Fibroblast of lung (primary cell): ENCODE data around the gene WDR55. TPM values are rescaled to one million over a fixed set of nuclear protein-coding genes. Genes with fewer than 3 reads are reported as not detected.
A peak's percentile ranks its signal among the peaks of the same experiment; 100 is the strongest.
"Not testable (repeated sequence)": the region's sequence is repeated elsewhere in the genome, so short reads cannot be mapped to it uniquely, and the experiment has no call there.

Experiments
- DNase-seq, 2 donors: peaks; one replicate each; pipeline versions ENCODE4 v3.0.0 to v3.0.0-alpha.2; 2010; ENCODE audit warnings: low read depth in 2 of 2
- H2AFZ ChIP-seq: 2 replicates; pipeline ENCODE4 v1.5.1; 2012; ENCODE audit warnings: low read length, control low read depth, inconsistent platforms
- H3K27ac ChIP-seq: 2 replicates; pipeline ENCODE4 v1.5.1; 2011; ENCODE audit warnings: low read length, control low read depth; ENCODE audit not compliant: insufficient read depth
- H3K27me3 ChIP-seq: 2 replicates; pipeline ENCODE4 v1.5.1; 2011; ENCODE audit warnings: mild to moderate bottlenecking, low read length; ENCODE audit not compliant: control insufficient read depth, insufficient read depth
- H3K36me3 ChIP-seq: 2 replicates; pipeline ENCODE4 v1.5.1; 2011; ENCODE audit warnings: low read length; ENCODE audit not compliant: control insufficient read depth, insufficient read depth
- H3K4me1 ChIP-seq: 2 replicates; pipeline ENCODE4 v1.5.1; 2011; ENCODE audit warnings: low read length; ENCODE audit not compliant: control insufficient read depth, insufficient read depth; ENCODE audit errors: extremely low read depth
- H3K4me2 ChIP-seq: 2 replicates; pipeline ENCODE4 v1.5.1; 2011; ENCODE audit warnings: low read length, control low read depth; ENCODE audit not compliant: insufficient read depth; ENCODE audit errors: extremely low read depth
- H3K4me3 ChIP-seq, 4 experiments: fragments of 200-600 bp in 1 of 4; sonication (generic) in 1 of 4; replicated peaks in 1 of 4; 2 replicates each; pipeline ENCODE4 v1.5.1; 2011 to 2016; ENCODE audit warnings: low read length in 4 of 4, low read depth in 3 of 4, mild to moderate bottlenecking in 3 of 4, control low read depth in 2 of 4, inconsistent platforms in 1 of 4, mixed read lengths in 1 of 4; ENCODE audit not compliant: insufficient read depth in 1 of 4; ENCODE audit errors: control extremely low read depth in 1 of 4
- H3K79me2 ChIP-seq: 2 replicates; pipeline ENCODE4 v1.5.1; 2012; ENCODE audit warnings: mild to moderate bottlenecking, low read length, inconsistent platforms; ENCODE audit not compliant: control insufficient read depth, insufficient read depth
- H3K9ac ChIP-seq: 2 replicates; pipeline ENCODE4 v1.5.1; 2011; ENCODE audit warnings: mild to moderate bottlenecking, low read length, control low read depth; ENCODE audit not compliant: insufficient read depth
- H3K9me3 ChIP-seq: 2 replicates; pipeline ENCODE4 v1.5.1; 2012; ENCODE audit warnings: low read depth, low read length; ENCODE audit not compliant: control insufficient read depth, insufficient read depth
- H4K20me1 ChIP-seq: 2 replicates; pipeline ENCODE4 v1.5.1; 2011; ENCODE audit warnings: low read length; ENCODE audit not compliant: control insufficient read depth, insufficient read depth; ENCODE audit errors: extremely low read depth
- CTCF ChIP-seq, 2 donors: IDR thresholded peaks in 1 of 2; conservative IDR thresholded peaks in 1 of 2; 1 replicate in 1 of 2; 2 replicates in 1 of 2; pipeline ENCODE4 v1.5.1; 2011 to 2012; ENCODE audit warnings: low read length in 2 of 2, control low read depth in 1 of 2, inconsistent platforms in 1 of 2, low read depth in 1 of 2, mild to moderate bottlenecking in 1 of 2
- EZH2 ChIP-seq: IDR thresholded peaks from 2 replicates; pipeline ENCODE4 v1.5.1; 2012; ENCODE audit warnings: low read length, control low read depth, mild to moderate bottlenecking; ENCODE audit errors: missing control alignments
- polyA plus RNA-seq, 2 donors: library from polyadenylated mRNA; depleted of rRNA in 1 of 2; stranded (reverse) in 1 of 2; unstranded in 1 of 2; fragments of >200 nt; gene quantifications; 2 replicates each; pipeline ENCODE4 v1.2.1, GENCODE V29; 2011 to 2012; ENCODE audit warnings: missing spikeins in 1 of 2
- total RNA-seq: library from RNA; depleted of rRNA; stranded (reverse); fragments of >200 nt; gene quantifications from 2 replicates; pipeline ENCODE4 v1.2.1, GENCODE V29; 2014

The WDR55 gene
- total and polyA plus RNA-seq, 2 donors (not counting 1 experiment from before 2014, with no cell fraction given): 18.8 to 28.4 TPM

- Histone ChIP-seq H4K20me1 (no peaks in the 10 kb centered on the region), H3K9me3 (no peaks in the 10 kb centered on the region), H3K36me3 (peaks cover 23% of the 10 kb centered on the region), H2AFZ (peak overlapping the region; percentile 100), H3K4me1 (no peaks in the 10 kb centered on the region), H3K9ac (peak overlapping the region; percentile 85), H3K27ac (peak overlapping the region; percentile 96), H3K4me2 (peak overlapping the region; percentile 100), H3K27me3 (no peaks in the 10 kb centered on the region), H3K79me2 (peaks cover 30% of the 10 kb centered on the region), H3K4me3 (peak overlapping the region; percentile 97 to 98 (median 98))
- no peak for DNase-seq
- TF ChIP-seq CTCF (conservative IDR thresholded peaks at IDR 0.05 in 1 of 2, IDR thresholded peaks at IDR 0.05 in 1 of 2; ENCODE audit: low read depth in 1 of 2, low read length in 2 of 2) (no peak), EZH2 (no peak)
Measured at GRCh38 chr5:140664030-140664358, 710 bp upstream of the WDR55 start.

GRCh38 chr5:140671035-140671434 lies 6.3 kb downstream of the WDR55 start:
- H3K27ac ChIP-seq, H3K4me2 ChIP-seq, H3K4me3 ChIP-seq, H3K9me3 ChIP-seq, DNase-seq, H3K27me3 ChIP-seq, H3K9ac ChIP-seq, H3K4me1 ChIP-seq, H2AFZ ChIP-seq, H4K20me1 ChIP-seq: not testable (repeated sequence)
- Histone ChIP-seq H3K79me2 (peaks cover 17% of the 10 kb centered on the region), H3K36me3 (peaks cover 24% of the 10 kb centered on the region)

- Histone ChIP-seq H3K4me2 (no peak overlapping the region), H3K27ac (no peak overlapping the region), H3K9me3 (no peaks in the 10 kb centered on the region), H3K36me3 (peaks cover 24% of the 10 kb centered on the region), H3K4me3 (no peak overlapping the region), H3K4me1 (no peaks in the 10 kb centered on the region), H4K20me1 (no peaks in the 10 kb centered on the region), H3K27me3 (no peaks in the 10 kb centered on the region), H3K9ac (no peak overlapping the region), H3K79me2 (peaks cover 13% of the 10 kb centered on the region), H2AFZ (no peak overlapping the region)
- no peak for DNase-seq
- TF ChIP-seq CTCF (conservative IDR thresholded peaks at IDR 0.05 in 1 of 2, IDR thresholded peaks at IDR 0.05 in 1 of 2; ENCODE audit: low read depth in 1 of 2, low read length in 2 of 2) (no peak), EZH2 (no peak)
Measured at GRCh38 chr5:140671472-140672125, 6.9 kb downstream of the WDR55 start.
